Breast epithelium (tissue), 3 donors: ENCODE results near the gene NAT10.

Source experiments
- POLR2A ChIP-seq: fragments of 450-650 bp; IDR thresholded peaks from one replicate; pipeline ENCODE4 v1.6.1; 2016; ENCODE audit warnings: antibody characterized with exemption, mild to moderate bottlenecking, moderate library complexity
- POLR2AphosphoS5 ChIP-seq, 3 donors: sonication (generic); formaldehyde crosslinking; IDR thresholded peaks; one replicate each; pipeline ENCODE4 v1.6.1; 2017; ENCODE audit warnings: antibody characterized with exemption in 3 of 3

- TF ChIP-seq POLR2A (no peak), POLR2AphosphoS5 (IDR thresholded peaks at IDR 0.05) (no peak)
Measured at GRCh38 chr11:34162856-34163255, 57.4 kb downstream of the NAT10 start.
